ENCODE data around the gene PRSS16. TPM values are rescaled to one million over a fixed set of nuclear protein-coding genes. Genes with fewer than 3 reads are reported as not detected.

Gene PRSS16
- total and polyA plus RNA-seq, 9 of the 15 experiments (the other 6 are each of a cell fraction or from before 2014, with no cell fraction given): 4.5 to 21.3 (median 12.1) TPM

GRCh38 chr6:27286141-27286540 is 38.6 kb downstream of the PRSS16 start (continued):
- TF ChIP-seq ZBTB33 (CRISPR knock-in tag; IDR thresholded peaks at IDR 0.05) (no peak), ZNF133 (CRISPR knock-in tag; IDR thresholded peaks at IDR 0.05) (no peak), SMARCA5 (IDR thresholded peaks at IDR 0.05) (no peak), BRF2 (IDR thresholded peaks at IDR 0.05; ENCODE audit: borderline replicate concordance, insufficient read depth, insufficient read length) (no peak), NFRKB (IDR thresholded peaks at IDR 0.05; ENCODE audit: low read depth) (no peak), PKNOX1 (IDR thresholded peaks at IDR 0.05) (peak; percentile 30; the same call in 1 of the 2 replicates), TRIM24 (IDR thresholded peaks at IDR 0.05) (0 out of 4 replicates have a peak, but pooled peaks of 1 of the 2 experiments have one; percentile 30), ZBED1 (IDR thresholded peaks at IDR 0.05) (no peak), EHMT2 (IDR thresholded peaks at IDR 0.05) (0 out of 2 replicates have a peak, but pooled peaks have one; percentile 14), ZFP30 (CRISPR knock-in tag; IDR thresholded peaks at IDR 0.05; ENCODE audit: borderline replicate concordance) (no peak), SRSF7 (optimal IDR thresholded peaks at IDR 0.05; ENCODE audit: low read depth, low read length) (no peak), NR2C2 (CRISPR knock-in tag; IDR thresholded peaks at IDR 0.05) (no peak), NR2C2 (tag; IDR thresholded peaks at IDR 0.05) (no peak), HNRNPL (IDR thresholded peaks at IDR 0.05; ENCODE audit: low read depth, low read length) (no peak), ASH1L (IDR thresholded peaks at IDR 0.05; ENCODE audit: borderline replicate concordance, low read depth, partially characterized antibody) (no peak)

Data from K562 (cell line).